ENCODE results near the gene LCNL1. TPM values are rescaled to one million over a fixed set of nuclear protein-coding genes. Genes with fewer than 3 reads are reported as not detected.

The LCNL1 gene
- total and polyA plus RNA-seq, 10 of the 15 experiments (the other 5 are each of a cell fraction or from before 2014, with no cell fraction given), result not detected

GRCh38 chr9:136935651-136936050 is 47.1 kb upstream of the LCNL1 start:
- CTCF ChIA-PET, result interaction anchor here (1.6 kb wide), 1 partner anchor 12 kb away, joined by 7 read pairs; no protein-coding TSS in a partner anchor

More at GRCh38 chr9:136935651-136936050, 47.1 kb upstream of the LCNL1 start:
- H3K36me3 ChIP-seq (ENCODE audit: control insufficient read depth in 2 of 2, insufficient read depth in 2 of 2, low read length in 1 of 2), result peaks cover 8 to 9% of the 10 kb centered on the region in 2 experiments
- H3K9me3 ChIP-seq (replicated peaks; ENCODE audit: control insufficient read depth, insufficient read depth, low read length), result no peaks in the 10 kb centered on the region; the same call in 2 of the 3 replicates
- H3K27ac ChIP-seq (ENCODE audit: control insufficient read depth, insufficient read depth), result no peak overlapping the region
- intact Hi-C loops (cut with micrococcal nuclease; ENCODE audit: unreplicated experiment), result no loop called here
- H2AFZ ChIP-seq (ENCODE audit: control insufficient read depth, low read depth, low read length), result no peak overlapping the region
- in situ Hi-C loops (cut with MboI), result no loop called here
- WGBS (ENCODE audit: insufficient coverage, insufficient replicate concordance, low lambda C conversion rate, missing lambda C conversion rate), result 67% methylated on average over 3 of the region's 3 CpGs
- no TSS peak for BruUV-seq (replicated peaks)
- H3K4me3 ChIP-seq, result no peak overlapping the region
- H4K20me1 ChIP-seq (ENCODE audit: control insufficient read depth, insufficient read depth), result no peaks in the 10 kb centered on the region
- SMC1A ChIA-PET (ENCODE audit: uncharacterized antibody, unreplicated experiment), result no interaction called here
- TF ChIP-seq, protein P1, sequence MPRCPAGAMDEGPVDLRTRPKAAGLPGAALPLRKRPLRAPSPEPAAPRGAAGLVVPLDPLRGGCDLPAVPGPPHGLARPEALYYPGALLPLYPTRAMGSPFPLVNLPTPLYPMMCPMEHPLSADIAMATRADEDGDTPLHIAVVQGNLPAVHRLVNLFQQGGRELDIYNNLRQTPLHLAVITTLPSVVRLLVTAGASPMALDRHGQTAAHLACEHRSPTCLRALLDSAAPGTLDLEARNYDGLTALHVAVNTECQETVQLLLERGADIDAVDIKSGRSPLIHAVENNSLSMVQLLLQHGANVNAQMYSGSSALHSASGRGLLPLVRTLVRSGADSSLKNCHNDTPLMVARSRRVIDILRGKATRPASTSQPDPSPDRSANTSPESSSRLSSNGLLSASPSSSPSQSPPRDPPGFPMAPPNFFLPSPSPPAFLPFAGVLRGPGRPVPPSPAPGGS (IDR thresholded peaks at IDR 0.05; ENCODE audit: borderline replicate concordance, insufficient read depth, low read depth, low read length, poor library complexity, severe bottlenecking), result no peak
- TF ChIP-seq DPF2 (IDR thresholded peaks at IDR 0.05), result no peak
- no peak for TF ChIP-seq BCLAF1 (IDR thresholded peaks at IDR 0.05)
- no peak for TF ChIP-seq HCFC1 (IDR thresholded peaks at IDR 0.05; ENCODE audit: low read length)
- TF ChIP-seq, protein P2, sequence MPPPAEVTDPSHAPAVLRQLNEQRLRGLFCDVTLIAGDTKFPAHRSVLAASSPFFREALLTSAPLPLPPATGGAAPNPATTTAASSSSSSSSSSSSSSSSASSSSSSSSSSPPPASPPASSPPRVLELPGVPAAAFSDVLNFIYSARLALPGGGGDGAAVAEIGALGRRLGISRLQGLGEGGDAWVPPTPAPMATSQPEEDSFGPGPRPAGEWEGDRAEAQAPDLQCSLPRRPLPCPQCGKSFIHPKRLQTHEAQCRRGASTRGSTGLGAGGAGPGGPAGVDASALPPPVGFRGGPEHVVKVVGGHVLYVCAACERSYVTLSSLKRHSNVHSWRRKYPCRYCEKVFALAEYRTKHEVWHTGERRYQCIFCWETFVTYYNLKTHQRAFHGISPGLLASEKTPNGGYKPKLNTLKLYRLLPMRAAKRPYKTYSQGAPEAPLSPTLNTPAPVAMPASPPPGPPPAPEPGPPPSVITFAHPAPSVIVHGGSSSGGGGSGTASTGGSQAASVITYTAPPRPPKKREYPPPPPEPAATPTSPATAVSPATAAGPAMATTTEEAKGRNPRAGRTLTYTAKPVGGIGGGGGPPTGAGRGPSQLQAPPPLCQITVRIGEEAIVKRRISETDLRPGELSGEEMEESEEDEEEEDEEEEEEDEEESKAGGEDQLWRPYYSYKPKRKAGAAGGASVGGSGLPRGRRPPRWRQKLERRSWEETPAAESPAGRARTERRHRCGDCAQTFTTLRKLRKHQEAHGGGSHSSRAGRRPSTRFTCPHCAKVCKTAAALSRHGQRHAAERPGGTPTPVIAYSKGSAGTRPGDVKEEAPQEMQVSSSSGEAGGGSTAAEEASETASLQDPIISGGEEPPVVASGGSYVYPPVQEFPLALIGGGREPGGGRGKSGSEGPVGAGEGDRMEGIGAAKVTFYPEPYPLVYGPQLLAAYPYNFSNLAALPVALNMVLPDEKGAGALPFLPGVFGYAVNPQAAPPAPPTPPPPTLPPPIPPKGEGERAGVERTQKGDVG (CRISPR knock-in tag; IDR thresholded peaks at IDR 0.05), result no peak
- TF ChIP-seq ETV6 (conservative IDR thresholded peaks at IDR 0.05 in 1 of 2, IDR thresholded peaks at IDR 0.05 in 1 of 2; ENCODE audit: borderline replicate concordance in 1 of 2, low read depth in 1 of 2), result no peak
- TF ChIP-seq USF2 (IDR thresholded peaks at IDR 0.05; ENCODE audit: borderline replicate concordance, low read depth, low read length), result no peak
- TF ChIP-seq GABPA (IDR thresholded peaks at IDR 0.05; ENCODE audit: low read depth), result no peak
- no peak for TF ChIP-seq PBX3 (IDR thresholded peaks at IDR 0.05; ENCODE audit: insufficient replicate concordance, low read depth, low read length)
- no peaks in the 10 kb centered on the region for H3K4me1 ChIP-seq (ENCODE audit: control insufficient read depth, insufficient read depth, low read length)
- RAD21 ChIA-PET (ENCODE audit: unreplicated experiment), result no interaction called here
- no peaks in the 10 kb centered on the region for H3K27me3 ChIP-seq (replicated peaks in 1 of 2; ENCODE audit: control insufficient read depth in 2 of 2, insufficient read depth in 2 of 2, low read length in 1 of 2)
- no peak for ATAC-seq
- H3K4me2 ChIP-seq (ENCODE audit: control insufficient read depth, insufficient read depth), result no peak overlapping the region
- H3K79me2 ChIP-seq (ENCODE audit: control insufficient read depth, insufficient read depth, low read length), result no peaks in the 10 kb centered on the region
- H3K9ac ChIP-seq (ENCODE audit: control insufficient read depth, insufficient read depth, low read length), result no peak overlapping the region
- no peak for DNase-seq (ENCODE audit: low read depth, low spot score)
- POLR2A ChIA-PET, result no interaction called here
- FAIRE-seq, result no peak
